MM.1S (cell line): ENCODE data around the gene BRIX1.

ENCODE experiments used
- DNase-seq: peaks from one replicate; pipeline ENCODE4 v3.0.0-alpha.2; 2015
- H2AFZ ChIP-seq: fragments of 300-600 bp; sonication (generic); 2 replicates; pipeline ENCODE4 v1.6.0; 2016; ENCODE audit warnings: antibody characterized with exemption, low read length
- H3F3A ChIP-seq: fragments of 300-600 bp; sonication (generic); 2 replicates; pipeline ENCODE4 v1.6.1; 2016; ENCODE audit warnings: mild to moderate bottlenecking, antibody characterized with exemption, low read length, moderate library complexity, mixed read lengths; ENCODE audit not compliant: insufficient read depth
- H3K27ac ChIP-seq: fragments of 300-600 bp; sonication (generic); 2 replicates; pipeline ENCODE4 v1.5.1; 2016; ENCODE audit warnings: mild to moderate bottlenecking, low read length
- H3K27me3 ChIP-seq: fragments of 300-600 bp; sonication (generic); replicated peaks from 2 replicates; pipeline ENCODE4 v1.6.0; 2016; ENCODE audit warnings: low read length; ENCODE audit not compliant: insufficient read depth
- H3K36me3 ChIP-seq: fragments of 300-600 bp; sonication (generic); replicated peaks from 2 replicates; pipeline ENCODE4 v1.6.1; 2016; ENCODE audit warnings: mild to moderate bottlenecking, low read length, mixed read lengths; ENCODE audit not compliant: insufficient read depth
- H3K4me1 ChIP-seq: fragments of 300-600 bp; sonication (generic); 2 replicates; pipeline ENCODE4 v1.6.1; 2016; ENCODE audit warnings: low read length, mixed read lengths
- H3K4me2 ChIP-seq: fragments of 300-600 bp; sonication (generic); 2 replicates; pipeline ENCODE4 v1.6.0; 2016; ENCODE audit warnings: low read depth, low read length
- H3K4me3 ChIP-seq: fragments of 300-600 bp; sonication (generic); 2 replicates; pipeline ENCODE4 v1.5.1; 2016; ENCODE audit warnings: low read length, mixed read lengths
- H3K79me2 ChIP-seq: fragments of 300-600 bp; sonication (generic); 2 replicates; pipeline ENCODE4 v1.6.1; 2016; ENCODE audit warnings: mixed run types, low read length, mixed read lengths
- H3K9ac ChIP-seq: fragments of 300-600 bp; sonication (generic); 2 replicates; pipeline ENCODE4 v1.6.1; 2016; ENCODE audit warnings: low read length, mixed read lengths
- H3K9me2 ChIP-seq: fragments of 300-600 bp; sonication (generic); replicated peaks from 2 replicates; pipeline ENCODE4 v1.6.1; 2016; ENCODE audit warnings: mild to moderate bottlenecking, low read length, mixed read lengths; ENCODE audit not compliant: insufficient read depth
- H3K9me3 ChIP-seq: fragments of 300-600 bp; sonication (generic); replicated peaks from 2 replicates; pipeline ENCODE4 v1.6.1; 2016; ENCODE audit warnings: mild to moderate bottlenecking, low read length, mixed read lengths; ENCODE audit not compliant: insufficient read depth
- H4K20me1 ChIP-seq: fragments of 300-600 bp; sonication (generic); 2 replicates; pipeline ENCODE4 v1.6.1; 2016; ENCODE audit warnings: mild to moderate bottlenecking, low read length, moderate library complexity, mixed read lengths; ENCODE audit not compliant: insufficient read depth
- CTCF ChIP-seq: fragments of 300-600 bp; sonication (generic); IDR thresholded peaks from 2 replicates; pipeline ENCODE4 v1.5.1; 2016; ENCODE audit warnings: antibody characterized with exemption, low read length, mixed read lengths
- EZH2 ChIP-seq: fragments of 300-600 bp; sonication (generic); optimal IDR thresholded peaks from 2 replicates; pipeline ENCODE3; 2017; ENCODE audit warnings: low read depth, mild to moderate bottlenecking, antibody characterized with exemption, low read length, mixed read lengths
- EZH2phosphoT487 ChIP-seq: fragments of 300-600 bp; sonication (generic); IDR thresholded peaks from 2 replicates; pipeline ENCODE4 v1.6.1; 2018; ENCODE audit warnings: antibody characterized with exemption, low read length

Gene BRIX1

DNA sequence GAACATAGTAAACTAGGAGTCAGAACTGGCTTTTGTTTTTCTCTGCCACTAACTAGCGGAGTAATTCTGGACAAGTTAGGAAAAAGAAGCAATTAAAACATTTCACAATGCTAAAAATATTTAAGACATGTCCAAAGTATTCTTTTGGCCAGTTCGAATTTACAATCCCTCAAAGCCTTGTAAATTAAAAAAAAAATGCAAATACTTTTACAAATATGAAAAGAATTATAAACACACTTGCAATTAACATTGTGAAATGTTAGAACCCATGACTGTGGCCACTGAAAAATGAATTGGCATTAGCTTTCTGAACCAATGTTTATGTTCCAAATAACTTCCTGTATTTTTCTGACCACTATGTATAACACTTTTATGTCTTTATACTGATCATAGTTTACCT, 2.4 kb upstream of the BRIX1 start:
- H3K36me3 ChIP-seq = peaks cover 6% of the 10 kb centered on the region; the same call in 1 of the 2 replicates
- no peak for DNase-seq
- no peaks in the 10 kb centered on the region for H3K27me3 ChIP-seq
- H3K4me2 ChIP-seq = no peak overlapping the region
- no peak overlapping the region for H3K27ac ChIP-seq
- H3F3A ChIP-seq = peaks cover 7% of the 10 kb centered on the region
- H3K79me2 ChIP-seq = peaks cover 61% of the 10 kb centered on the region
- H3K9me3 ChIP-seq = no peaks in the 10 kb centered on the region
- no peak overlapping the region for H3K9ac ChIP-seq
- H4K20me1 ChIP-seq = no peaks in the 10 kb centered on the region
- H3K9me2 ChIP-seq = no peaks in the 10 kb centered on the region
- peaks cover 6% of the 10 kb centered on the region; the same call in 1 of the 2 replicates for H3K4me1 ChIP-seq
- H2AFZ ChIP-seq = no peak overlapping the region
- no peak overlapping the region for H3K4me3 ChIP-seq
- TF ChIP-seq CTCF = no peak
- no peak for TF ChIP-seq EZH2phosphoT487
- TF ChIP-seq EZH2 = no peak

GRCh38 chr5:34914671-34915138, 806 bp upstream of the BRIX1 start:
- Histone ChIP-seq H4K20me1 (peaks cover 3% of the 10 kb centered on the region; the same call in 1 of the 2 replicates), H2AFZ (peak overlapping the region; percentile 46), H3K27ac (peak overlapping the region; percentile 76; the same call in 1 of the 2 replicates), H3K4me1 (peaks cover 6% of the 10 kb centered on the region; the same call in 1 of the 2 replicates), H3K4me2 (peak overlapping the region; percentile 78), H3K27me3 (no peaks in the 10 kb centered on the region), H3K36me3 (peaks cover 8% of the 10 kb centered on the region; the same call in 1 of the 2 replicates), H3K9ac (peak overlapping the region; percentile 99), H3K9me2 (no peaks in the 10 kb centered on the region), H3K4me3 (peak overlapping the region; percentile 99), H3K9me3 (no peaks in the 10 kb centered on the region), H3K79me2 (peaks cover 78% of the 10 kb centered on the region), H3F3A (peaks cover 9% of the 10 kb centered on the region)
- peak; percentile 43 for DNase-seq
- TF ChIP-seq EZH2 = no peak
- TF ChIP-seq EZH2phosphoT487 = no peak
- TF ChIP-seq CTCF = no peak

- TF ChIP-seq EZH2phosphoT487 = no peak
- no peak for TF ChIP-seq EZH2
- no peak for TF ChIP-seq CTCF
- H3K79me2 ChIP-seq = peaks cover 89% of the 10 kb centered on the region
- DNase-seq = no peak
- peaks cover 11% of the 10 kb centered on the region for H3F3A ChIP-seq
- H2AFZ ChIP-seq = peak overlapping the region; percentile 88
- H3K9me3 ChIP-seq = no peaks in the 10 kb centered on the region
- no peaks in the 10 kb centered on the region for H3K27me3 ChIP-seq
- H3K36me3 ChIP-seq = peaks cover 16% of the 10 kb centered on the region; the same call in 1 of the 2 replicates
- H3K4me2 ChIP-seq = peak overlapping the region; percentile 73
- H3K9ac ChIP-seq = peak overlapping the region; percentile 99
- peak overlapping the region; percentile 99 for H3K4me3 ChIP-seq
- H3K27ac ChIP-seq = peak overlapping the region; percentile 76; the same call in 1 of the 2 replicates
- H3K4me1 ChIP-seq = peaks cover 6% of the 10 kb centered on the region; the same call in 1 of the 2 replicates
- H3K9me2 ChIP-seq = no peaks in the 10 kb centered on the region
- peaks cover 8% of the 10 kb centered on the region; the same call in 1 of the 2 replicates for H4K20me1 ChIP-seq
These were observed 313 bp downstream of the BRIX1 start for GRCh38 chr5:34915856-34916192.
